ACC112 (cell line): ENCODE measurements around the gene ZSCAN5C.

Source experiments
- H2AFZ ChIP-seq: fragments of 200-600 bp; sonication (generic); one replicate; pipeline ENCODE4 v1.6.0; 2017; ENCODE audit warnings: antibody characterized with exemption, low read length; ENCODE audit not compliant: unreplicated experiment
- H3K27ac ChIP-seq: fragments of 200-600 bp; sonication (generic); 2 replicates; pipeline ENCODE4 v1.5.1; 2014; ENCODE audit warnings: low read depth, mild to moderate bottlenecking, antibody characterized with exemption, low read length, moderate library complexity
- H3K27me3 ChIP-seq: fragments of 200-600 bp; sonication (generic); 2 replicates; pipeline ENCODE4 v1.6.1; 2014; ENCODE audit warnings: mild to moderate bottlenecking, antibody characterized with exemption, low read length, moderate library complexity, mixed read lengths; ENCODE audit not compliant: insufficient read depth
- H3K36me3 ChIP-seq: fragments of 200-600 bp; sonication (generic); 2 replicates; pipeline ENCODE4 v1.6.1; 2016; ENCODE audit warnings: mild to moderate bottlenecking, antibody characterized with exemption, low read length, moderate library complexity, mixed read lengths; ENCODE audit not compliant: insufficient read depth
- H3K4me1 ChIP-seq: fragments of 200-600 bp; sonication (generic); one replicate; pipeline ENCODE4 v1.6.1; 2016; ENCODE audit warnings: low read length, mixed read lengths; ENCODE audit not compliant: insufficient read depth, unreplicated experiment, control insufficient read depth
- H3K4me3 ChIP-seq: fragments of 200-600 bp; sonication (generic); 2 replicates; pipeline ENCODE4 v1.5.1; 2014; ENCODE audit warnings: mild to moderate bottlenecking, low read depth, low read length
- H3K79me2 ChIP-seq: fragments of 200-600 bp; sonication (generic); one replicate; pipeline ENCODE4 v1.6.0; 2016; ENCODE audit warnings: low read length; ENCODE audit not compliant: control insufficient read depth, unreplicated experiment, insufficient read depth

Gene ZSCAN5C, protein sequence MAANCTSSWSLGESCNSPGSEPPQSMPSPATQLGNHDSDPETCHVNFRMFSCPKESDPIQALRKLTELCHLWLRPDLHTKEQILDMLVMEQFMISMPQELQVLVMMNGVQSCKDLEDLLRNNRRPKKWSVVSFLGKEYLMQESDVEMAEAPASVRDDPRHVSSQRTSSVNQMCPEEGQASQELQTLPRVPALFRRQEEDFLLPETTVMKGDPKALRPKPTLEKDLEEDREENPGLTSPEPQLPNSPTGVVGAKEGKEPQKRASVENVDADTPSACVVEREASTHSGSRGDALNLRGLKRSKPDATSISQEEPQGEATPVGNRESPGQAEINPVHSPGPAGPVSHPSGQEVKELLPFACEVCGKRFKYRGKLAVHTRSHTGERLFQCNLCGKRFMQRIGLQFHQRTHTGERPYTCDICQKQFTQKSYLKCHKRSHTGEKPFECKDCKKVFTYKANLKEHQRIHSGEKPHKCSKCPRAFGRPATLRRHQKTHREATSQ

DNA sequence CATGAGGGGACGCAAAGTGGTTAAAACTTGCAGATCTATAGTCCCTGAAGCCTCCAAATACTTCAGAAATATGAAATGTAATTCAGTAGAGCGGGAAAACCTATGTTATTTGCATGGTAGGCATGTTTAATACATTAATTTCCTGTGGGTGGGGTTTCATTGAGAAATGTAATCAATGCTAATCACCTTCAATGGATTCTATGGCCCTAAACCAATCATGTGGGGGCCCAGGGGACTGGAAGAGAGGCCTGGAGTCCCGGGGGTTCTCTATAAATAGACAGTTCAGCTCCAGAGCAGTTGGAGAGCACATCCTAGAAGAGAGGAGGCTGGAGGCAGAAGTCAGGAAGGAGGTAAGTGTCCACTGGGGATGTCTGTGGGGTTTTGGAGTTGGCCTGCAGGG is at the start of gene ZSCAN5C:
TSS of gene ZSCAN5C (plus strand) at position 301 of the 400 bp plus-strand sequence. CDS start 3,641 bp downstream, outside the sequence.
- no peaks in the 10 kb centered on the region for H3K4me1 ChIP-seq
- no peak within 1 kb of the TSS for H3K27ac ChIP-seq
- H2AFZ ChIP-seq = no peak within 1 kb of the TSS
- H3K79me2 ChIP-seq = no peaks in the 10 kb centered on the region
- H3K27me3 ChIP-seq = peaks cover 22% of the 10 kb centered on the region
- no peak within 1 kb of the TSS for H3K4me3 ChIP-seq
- H3K36me3 ChIP-seq = no peaks in the 10 kb centered on the region

DNA sequence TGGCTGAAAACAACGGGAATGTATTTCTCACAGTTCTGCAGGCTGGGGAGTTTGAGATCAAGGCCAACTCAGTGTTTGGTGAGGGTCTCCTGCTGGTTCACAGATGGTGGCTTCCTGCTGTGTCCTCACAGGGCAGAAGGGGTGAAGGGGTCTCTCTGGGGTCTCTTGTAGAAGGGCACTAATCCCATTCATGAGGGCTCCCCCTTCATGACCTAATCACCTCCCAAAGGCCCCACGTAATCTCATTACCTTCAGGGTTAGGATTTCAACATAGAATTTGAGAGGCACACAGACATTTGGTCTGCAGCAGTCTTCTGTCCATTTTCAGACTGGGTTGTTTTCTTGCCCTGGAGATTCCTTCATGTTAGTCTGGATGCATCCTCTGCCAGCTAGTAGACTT is 49.4 kb upstream of the ZSCAN5C start:
- H3K79me2 ChIP-seq = peaks cover 2% of the 10 kb centered on the region
- H3K27ac ChIP-seq = no peak overlapping the region
- no peak overlapping the region for H2AFZ ChIP-seq
- no peaks in the 10 kb centered on the region for H3K36me3 ChIP-seq
- H3K4me1 ChIP-seq = no peaks in the 10 kb centered on the region
- no peak overlapping the region for H3K4me3 ChIP-seq
- H3K27me3 ChIP-seq = no peaks in the 10 kb centered on the region

DNA sequence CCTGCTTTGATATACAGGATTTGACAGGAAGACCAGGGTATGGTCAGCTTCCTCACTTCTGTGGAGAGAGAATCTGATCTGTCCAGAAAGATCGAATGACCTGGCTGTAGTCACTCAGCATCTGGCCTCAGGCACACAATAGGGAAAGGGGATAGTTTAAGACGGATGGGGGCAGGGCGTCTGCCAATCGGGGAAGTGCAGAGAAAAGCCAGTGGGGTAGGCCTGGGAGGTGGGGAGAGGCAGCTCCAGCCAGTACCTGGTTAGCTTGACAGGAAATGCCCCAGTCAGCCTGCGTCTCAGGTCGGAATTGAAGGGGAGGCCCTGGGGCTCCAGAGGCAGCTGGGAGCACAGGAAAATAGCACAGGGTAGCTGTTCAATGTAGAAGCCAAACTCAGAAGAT is 48.6 kb upstream of the ZSCAN5C start:
- Histone ChIP-seq H3K36me3 (no peaks in the 10 kb centered on the region), H3K79me2 (peaks cover 2% of the 10 kb centered on the region), H2AFZ (no peak overlapping the region), H3K4me1 (no peaks in the 10 kb centered on the region), H3K4me3 (no peak overlapping the region), H3K27ac (no peak overlapping the region), H3K27me3 (no peaks in the 10 kb centered on the region)

DNA sequence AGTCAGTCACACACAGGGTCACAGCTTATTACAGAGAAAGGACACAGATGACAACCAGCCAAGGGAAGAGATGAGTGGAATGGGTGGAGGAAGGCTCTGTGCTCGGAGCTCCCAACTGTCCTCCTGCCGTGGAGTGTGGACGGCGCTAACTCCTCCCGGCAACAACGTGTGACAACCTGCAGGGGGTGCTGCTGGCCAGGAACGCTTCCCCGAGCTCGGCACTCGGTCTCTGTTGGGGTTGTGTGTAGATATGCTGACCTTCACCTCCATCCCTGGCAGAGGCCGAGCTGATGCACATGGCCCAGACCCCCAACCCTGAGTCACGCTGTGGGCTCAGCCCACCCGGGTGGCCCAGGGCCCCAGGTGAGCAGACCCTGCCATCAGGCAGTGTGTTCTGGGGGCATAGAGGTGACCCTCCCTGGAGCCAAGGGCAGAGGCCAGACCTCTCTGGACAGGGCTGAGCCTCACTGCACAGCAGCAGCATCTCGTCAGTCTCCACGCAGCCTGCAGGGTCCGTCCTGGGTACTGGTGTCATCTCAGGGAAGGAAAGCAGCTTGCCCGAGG is 46.9 kb upstream of the ZSCAN5C start:
- Histone ChIP-seq H3K27ac (no peak overlapping the region), H3K79me2 (peaks cover 2% of the 10 kb centered on the region)

DNA sequence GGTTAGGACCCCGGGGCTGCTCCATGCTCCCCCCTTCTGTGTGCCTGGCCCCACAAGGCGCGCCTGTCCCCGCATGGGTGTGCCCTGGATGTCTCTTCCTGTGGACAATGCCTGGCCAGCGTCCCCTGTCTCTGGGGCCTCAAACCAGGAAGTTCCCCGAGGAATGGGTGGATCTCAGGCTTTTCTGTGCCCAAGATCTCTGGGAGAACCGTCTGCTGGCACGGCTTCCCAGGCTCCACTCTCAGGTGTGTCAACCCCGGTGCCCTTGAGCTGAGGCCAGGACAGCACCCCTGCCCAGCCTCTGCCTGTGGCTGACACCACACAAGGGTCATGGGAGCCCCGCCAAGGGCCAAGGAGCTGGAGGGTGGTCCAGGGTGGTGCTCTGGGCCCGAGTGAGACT is 45.3 kb upstream of the ZSCAN5C start:
- H3K79me2 ChIP-seq = no peaks in the 10 kb centered on the region
- H3K36me3 ChIP-seq = no peaks in the 10 kb centered on the region

More for the DNA sequence above, 46.9 kb upstream of the ZSCAN5C start:
- H3K4me1 ChIP-seq = no peaks in the 10 kb centered on the region
- H2AFZ ChIP-seq = no peak overlapping the region
- no peak overlapping the region for H3K4me3 ChIP-seq
- H3K36me3 ChIP-seq = no peaks in the 10 kb centered on the region
- H3K27me3 ChIP-seq = no peaks in the 10 kb centered on the region

DNA sequence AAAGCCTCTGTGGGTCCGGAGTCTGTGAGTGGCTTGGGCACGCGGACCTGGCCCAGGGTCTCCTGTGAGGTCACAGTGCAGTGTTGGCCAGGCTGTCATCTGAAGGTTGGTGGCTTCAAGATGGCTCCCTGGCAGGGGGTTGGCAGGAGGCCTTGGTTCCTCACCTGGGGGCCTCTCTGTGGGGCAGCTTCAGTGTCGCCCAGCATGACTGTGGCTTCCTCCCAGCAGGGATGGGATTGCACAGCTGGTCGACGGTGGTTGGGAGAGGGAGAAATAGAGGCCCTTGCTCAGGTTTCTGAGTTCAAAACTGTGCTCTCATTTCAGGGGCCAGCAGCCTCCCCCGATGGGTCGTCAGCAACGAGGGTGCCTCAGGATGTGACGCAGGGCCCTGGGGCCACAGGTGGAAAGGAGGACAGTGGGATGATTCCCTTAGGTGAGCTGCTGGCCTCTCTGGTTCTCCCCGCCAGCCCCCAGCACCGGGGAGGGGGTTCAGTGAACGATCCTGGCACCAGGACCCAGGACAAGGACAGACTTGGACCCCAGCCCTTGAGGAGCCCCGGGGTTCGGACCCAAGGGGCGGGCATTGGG is 43.8 kb upstream of the ZSCAN5C start:
- Histone ChIP-seq H2AFZ (no peak overlapping the region), H3K4me3 (no peak overlapping the region), H3K79me2 (no peaks in the 10 kb centered on the region), H3K36me3 (no peaks in the 10 kb centered on the region), H3K27me3 (no peaks in the 10 kb centered on the region), H3K27ac (no peak overlapping the region), H3K4me1 (no peaks in the 10 kb centered on the region)

More for the DNA sequence above, 45.3 kb upstream of the ZSCAN5C start:
- Histone ChIP-seq H3K27ac (no peak overlapping the region), H2AFZ (no peak overlapping the region), H3K4me3 (no peak overlapping the region), H3K27me3 (no peaks in the 10 kb centered on the region), H3K4me1 (no peaks in the 10 kb centered on the region)

DNA sequence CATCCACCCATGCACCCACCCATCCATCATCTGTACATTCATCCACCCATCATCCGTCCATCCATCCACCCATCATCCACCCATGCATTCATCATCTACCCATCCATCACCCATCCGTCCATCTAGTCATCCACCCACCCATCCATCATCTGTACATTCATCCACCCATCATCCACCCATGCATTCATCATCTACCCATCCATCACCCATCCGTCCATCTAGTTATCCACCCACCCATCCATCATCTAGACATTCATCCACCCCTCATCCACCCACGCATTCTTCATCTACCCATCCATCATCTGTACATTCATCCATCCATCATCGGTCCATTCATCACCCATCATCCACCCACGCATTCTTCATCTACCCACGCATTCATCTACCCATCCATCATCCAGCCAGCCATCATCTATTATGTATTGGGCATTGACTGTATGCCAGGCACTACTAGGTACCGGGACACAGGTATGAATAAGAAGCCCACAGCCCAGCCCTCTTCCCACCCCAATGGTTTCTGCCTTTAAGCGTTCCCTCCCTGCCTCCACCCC is 43.0 kb upstream of the ZSCAN5C start:
- H3K27ac ChIP-seq = no peak overlapping the region
- H2AFZ ChIP-seq = no peak overlapping the region
- no peaks in the 10 kb centered on the region for H3K4me1 ChIP-seq
- no peaks in the 10 kb centered on the region for H3K79me2 ChIP-seq
- H3K27me3 ChIP-seq = no peaks in the 10 kb centered on the region
- no peak overlapping the region for H3K4me3 ChIP-seq
- H3K36me3 ChIP-seq = no peaks in the 10 kb centered on the region

DNA sequence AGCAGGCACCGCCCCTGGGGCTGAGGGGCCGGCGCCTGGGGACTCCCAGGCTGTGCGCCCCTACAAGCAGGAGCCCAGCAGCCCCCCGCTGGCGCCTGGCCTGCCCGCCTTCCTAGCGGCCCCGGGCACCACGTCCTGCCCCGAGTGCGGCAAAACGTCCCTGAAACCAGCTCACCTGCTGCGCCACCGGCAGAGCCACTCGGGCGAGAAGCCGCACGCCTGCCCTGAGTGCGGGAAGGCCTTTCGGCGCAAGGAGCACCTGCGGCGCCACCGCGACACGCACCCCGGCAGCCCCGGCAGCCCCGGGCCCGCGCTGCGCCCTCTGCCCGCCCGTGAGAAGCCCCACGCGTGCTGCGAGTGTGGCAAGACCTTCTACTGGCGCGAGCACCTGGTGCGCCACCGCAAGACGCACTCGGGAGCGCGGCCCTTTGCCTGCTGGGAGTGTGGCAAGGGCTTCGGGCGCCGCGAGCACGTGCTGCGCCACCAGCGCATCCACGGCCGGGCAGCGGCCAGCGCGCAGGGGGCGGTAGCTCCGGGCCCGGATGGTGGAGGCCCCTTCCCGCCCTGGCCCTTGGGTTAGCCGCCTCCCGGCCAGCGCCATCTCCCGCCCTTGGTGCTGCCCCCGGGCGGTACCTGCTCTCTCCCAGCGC is 42.3 kb upstream of the ZSCAN5C start:
- Histone ChIP-seq H3K27me3 (no peaks in the 10 kb centered on the region), H3K4me1 (no peaks in the 10 kb centered on the region), H3K36me3 (no peaks in the 10 kb centered on the region)

DNA sequence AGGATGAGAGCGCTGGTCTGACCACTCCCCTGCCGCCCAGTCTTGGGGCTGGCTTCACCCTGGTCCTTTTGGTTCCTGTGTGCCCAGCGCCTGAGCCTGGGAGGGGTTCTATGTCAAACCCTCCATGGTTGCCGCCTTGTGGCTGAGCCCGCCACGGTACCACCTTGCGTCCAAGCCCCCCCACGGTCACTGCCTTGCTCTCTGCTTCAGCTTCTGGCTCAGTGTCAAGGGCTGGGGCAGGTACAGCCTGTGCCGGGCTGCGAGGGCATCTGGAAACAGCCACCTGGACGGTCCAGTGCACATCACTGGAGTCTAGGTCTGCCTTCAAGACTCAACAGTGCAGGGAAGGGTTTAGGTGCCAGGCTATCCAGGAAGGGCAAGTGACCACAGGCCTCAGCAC is 40.5 kb upstream of the ZSCAN5C start:
- H3K27me3 ChIP-seq = no peaks in the 10 kb centered on the region
- H3K36me3 ChIP-seq = no peaks in the 10 kb centered on the region
- H3K27ac ChIP-seq = no peak overlapping the region
- H3K4me1 ChIP-seq = no peaks in the 10 kb centered on the region
- no peak overlapping the region for H2AFZ ChIP-seq
- no peak overlapping the region for H3K4me3 ChIP-seq
- no peaks in the 10 kb centered on the region for H3K79me2 ChIP-seq

More for the DNA sequence above, 42.3 kb upstream of the ZSCAN5C start:
- no peak overlapping the region for H2AFZ ChIP-seq
- no peak overlapping the region for H3K4me3 ChIP-seq
- no peak overlapping the region for H3K27ac ChIP-seq
- H3K79me2 ChIP-seq = no peaks in the 10 kb centered on the region

DNA sequence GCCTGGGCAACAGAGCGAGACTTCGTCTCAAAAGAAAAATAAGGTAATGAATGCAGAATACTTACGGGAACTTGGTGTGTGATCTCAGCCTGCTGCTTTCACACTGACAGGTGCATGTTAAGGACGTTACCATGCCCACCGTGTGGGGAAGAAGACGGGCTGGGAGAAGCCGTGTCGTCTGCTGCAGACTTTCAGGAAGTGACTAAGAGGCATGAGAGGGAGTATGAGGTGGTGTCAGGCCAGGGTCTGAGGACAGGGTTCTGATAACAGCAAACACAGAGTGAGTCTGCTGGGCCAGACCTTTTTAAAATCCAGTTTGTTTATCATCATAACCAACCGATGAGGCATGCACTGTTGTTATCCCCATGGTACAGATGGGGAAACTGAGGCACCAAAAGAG is 39.8 kb upstream of the ZSCAN5C start:
- H3K27me3 ChIP-seq = no peaks in the 10 kb centered on the region
- H3K4me1 ChIP-seq = no peaks in the 10 kb centered on the region
- H3K36me3 ChIP-seq = no peaks in the 10 kb centered on the region
- no peak overlapping the region for H3K4me3 ChIP-seq
- no peak overlapping the region for H2AFZ ChIP-seq
- no peaks in the 10 kb centered on the region for H3K79me2 ChIP-seq
- H3K27ac ChIP-seq = no peak overlapping the region
